NCI-H1694 treated with DMSO at 0.1 percent for 48 hours (cell line): ENCODE data around the gene NANOS2.
"Not testable (repeated sequence)": the region's sequence is repeated elsewhere in the genome, so short reads cannot be mapped to it uniquely, and the experiment has no call there.

Experiments used
- DNase-seq: peaks from one replicate; lab custom pipeline; 2025; lab: John Stamatoyannopoulos, UW

Gene NANOS2

DNA sequence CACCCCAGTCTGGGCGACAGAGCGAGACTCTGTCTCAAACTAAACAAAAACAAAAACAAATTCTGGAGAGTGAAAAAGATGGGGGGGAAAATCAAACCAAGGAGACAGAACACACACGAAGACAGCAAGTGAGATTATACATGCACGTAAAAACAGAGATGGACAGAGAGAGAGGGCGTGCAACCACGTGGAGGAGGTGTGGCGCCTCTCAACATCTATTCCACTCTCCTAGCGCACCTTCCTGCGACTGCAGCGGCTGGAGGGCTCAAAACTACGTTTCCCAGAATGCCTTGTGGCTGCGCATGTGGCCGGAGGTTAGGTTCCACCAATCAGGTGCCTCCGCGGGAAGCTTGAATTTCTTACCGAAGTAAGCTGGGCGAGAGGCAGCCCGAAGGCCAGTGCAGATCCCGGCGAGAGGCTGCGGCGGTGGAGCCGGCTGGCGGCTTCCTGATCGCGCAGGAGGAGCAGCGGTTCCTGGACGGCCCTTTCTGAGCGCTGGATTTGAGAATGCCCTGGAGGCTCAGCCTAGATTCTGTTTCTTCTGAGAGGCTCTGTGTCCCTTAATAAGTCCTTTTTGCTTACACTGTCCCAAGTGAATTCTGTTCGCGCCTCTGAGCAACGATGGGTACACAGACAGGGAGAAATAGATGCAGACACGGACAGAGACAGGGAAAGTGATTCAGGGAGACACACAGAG is 13.1 kb upstream of the NANOS2 start:
- peak; percentile 85 for DNase-seq

DNA sequence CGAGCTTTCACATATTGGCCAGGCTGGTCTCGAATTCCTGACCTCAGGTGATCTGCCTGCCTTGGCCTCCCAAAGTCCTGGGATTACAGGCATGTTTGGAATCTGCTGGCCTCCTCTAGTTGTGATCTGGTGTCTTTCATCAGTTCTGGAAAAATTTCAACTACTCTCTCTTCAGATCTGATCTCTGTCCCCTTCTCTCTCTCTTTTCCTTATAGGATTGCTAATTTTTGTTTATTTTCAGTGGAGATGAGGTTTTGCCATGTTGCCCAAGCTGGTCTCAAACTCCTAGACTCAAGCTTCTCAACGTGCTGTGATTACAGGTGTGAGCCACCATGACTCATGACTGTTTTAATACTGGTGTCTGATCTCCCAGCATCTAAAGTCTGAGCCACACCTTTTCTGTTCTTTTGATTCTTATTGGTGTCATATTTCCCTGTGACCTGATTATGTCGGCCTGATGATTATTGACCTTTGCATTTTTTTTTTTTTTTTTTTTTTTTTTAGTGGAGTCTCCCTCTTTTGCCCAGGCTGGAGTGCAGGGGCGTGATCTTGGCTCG is 10.4 kb upstream of the NANOS2 start:
- no peak for DNase-seq

DNA sequence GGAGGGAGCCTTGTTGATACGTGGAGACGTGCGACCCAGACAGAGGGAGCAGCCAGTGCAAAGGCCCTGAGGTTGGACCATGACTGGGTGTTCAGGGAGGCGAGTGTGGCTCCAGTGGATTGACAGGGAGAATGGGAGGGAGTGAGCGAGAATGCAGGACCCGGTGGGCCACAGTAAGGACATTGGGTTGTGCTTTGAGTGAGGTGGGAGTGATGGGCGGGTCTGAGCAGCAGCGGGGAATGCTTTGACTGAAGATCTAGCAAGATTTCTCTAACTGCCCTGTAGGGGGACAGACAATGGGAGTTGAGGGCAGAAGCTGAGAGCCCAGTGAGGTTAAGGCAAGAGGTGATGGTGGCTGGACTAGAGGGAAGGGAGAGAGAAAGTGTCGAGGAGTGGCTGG is 7.7 kb upstream of the NANOS2 start:
- no peak for DNase-seq

DNA sequence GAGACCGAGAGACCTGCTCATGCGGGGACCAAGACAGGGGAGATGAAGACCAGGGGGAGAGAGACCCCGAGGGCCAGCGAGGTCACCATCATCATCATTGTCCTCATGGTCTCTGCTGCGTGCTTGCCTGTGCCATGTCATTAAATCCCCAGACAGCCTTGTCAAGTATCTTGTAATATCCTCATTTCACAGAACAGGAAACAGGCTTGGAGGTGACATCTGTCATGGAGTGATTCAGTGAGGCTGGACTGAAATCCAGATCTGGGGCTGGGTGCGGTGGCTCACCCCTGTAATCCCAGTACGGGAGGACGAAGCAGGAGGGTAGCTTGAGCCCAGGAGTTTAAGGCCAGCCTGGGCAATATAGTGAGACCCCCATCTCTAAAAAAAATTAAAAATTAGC is 5.9 kb upstream of the NANOS2 start:
- no peak for DNase-seq

DNA sequence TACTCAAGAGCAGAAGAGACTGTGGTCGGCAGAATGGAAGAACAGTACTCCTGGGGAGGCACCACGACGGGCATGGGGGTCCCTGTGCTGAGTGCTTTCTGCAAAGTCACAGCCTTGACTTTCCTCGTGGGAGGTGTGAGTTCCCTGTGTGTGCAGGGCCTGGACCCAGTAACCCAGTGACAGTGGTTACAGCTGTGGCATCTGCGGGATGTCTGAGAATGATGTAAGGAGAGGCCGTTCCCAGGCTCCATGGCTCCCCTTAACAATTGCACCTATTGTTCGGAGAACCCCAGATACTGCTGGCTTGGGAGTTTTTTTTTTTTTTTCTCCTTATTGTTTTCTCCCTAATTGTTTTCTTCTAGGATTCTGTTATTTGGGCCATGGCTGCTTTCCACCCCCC is 5.1 kb upstream of the NANOS2 start:
- no peak for DNase-seq

DNA sequence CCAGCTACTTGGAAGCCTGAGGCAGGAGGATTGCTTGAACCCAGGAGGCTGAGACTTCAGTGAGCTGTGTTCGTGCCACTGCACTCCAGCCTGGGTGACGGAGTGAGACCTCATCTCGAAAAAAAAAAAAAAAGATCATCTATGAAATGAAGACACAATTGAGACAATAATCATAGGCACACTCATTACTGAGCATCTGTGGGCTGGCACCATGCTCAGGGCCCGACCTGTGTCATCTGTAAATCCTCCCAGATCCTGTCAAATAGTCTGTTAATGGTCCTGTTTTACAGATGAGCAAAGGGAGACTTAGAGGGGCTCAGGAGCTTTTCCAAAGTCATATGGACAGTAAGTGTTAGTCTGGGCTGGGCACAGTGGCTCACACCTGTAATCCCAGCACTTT is 4.1 kb upstream of the NANOS2 start:
- no peak for DNase-seq

DNA sequence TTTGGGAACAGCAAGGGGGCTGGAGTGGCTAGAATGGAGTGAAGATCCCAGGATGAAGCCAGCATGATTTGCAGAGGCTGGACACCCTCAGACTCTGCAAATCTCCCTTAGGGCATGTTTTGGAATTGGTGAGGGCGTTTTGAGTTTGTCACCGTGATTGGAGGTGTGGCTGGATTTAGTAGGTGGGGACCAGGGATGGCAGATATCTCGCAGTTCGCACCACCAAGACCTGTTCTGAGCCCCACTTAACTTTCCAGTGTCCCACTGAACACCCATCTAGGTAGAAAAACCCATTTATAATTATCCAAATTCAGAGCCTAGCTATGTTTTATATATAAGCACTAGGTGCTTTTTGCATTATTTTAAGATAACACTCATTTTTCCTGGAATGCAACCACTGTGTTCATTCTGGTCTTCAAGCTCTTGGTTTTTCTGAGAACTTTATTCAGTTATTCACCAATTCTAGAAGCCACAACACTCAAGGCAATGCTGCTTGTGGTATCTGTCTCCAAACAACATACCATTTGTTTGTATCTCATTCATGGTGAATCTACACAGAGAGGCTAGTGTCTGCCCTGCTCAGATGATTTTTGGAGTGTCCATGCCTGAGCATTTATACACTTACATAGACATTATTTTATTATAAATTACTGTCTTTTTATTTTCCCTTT is 3.0 kb upstream of the NANOS2 start:
- no peak for DNase-seq

DNA sequence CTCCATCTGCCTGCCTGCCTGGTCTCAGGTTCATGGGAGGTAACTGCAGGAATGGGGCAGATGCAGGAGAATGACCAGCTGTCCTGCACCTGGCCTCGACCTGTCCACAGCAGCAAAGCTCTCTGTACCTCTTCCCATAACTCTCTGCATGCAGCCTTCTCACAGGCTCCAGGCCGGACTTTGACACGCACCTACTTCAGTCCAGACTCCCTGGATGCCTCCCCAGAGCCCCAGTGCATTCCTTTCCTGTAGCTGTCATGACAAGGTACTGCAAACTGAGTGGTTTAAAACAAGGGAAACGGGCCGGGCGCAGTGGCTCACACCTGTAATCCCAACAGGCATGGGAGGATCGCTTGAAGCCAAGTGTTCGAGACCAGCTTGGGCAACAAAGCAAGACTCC is 3.3 kb downstream of the NANOS2 start:
- DNase-seq: no peak

DNA sequence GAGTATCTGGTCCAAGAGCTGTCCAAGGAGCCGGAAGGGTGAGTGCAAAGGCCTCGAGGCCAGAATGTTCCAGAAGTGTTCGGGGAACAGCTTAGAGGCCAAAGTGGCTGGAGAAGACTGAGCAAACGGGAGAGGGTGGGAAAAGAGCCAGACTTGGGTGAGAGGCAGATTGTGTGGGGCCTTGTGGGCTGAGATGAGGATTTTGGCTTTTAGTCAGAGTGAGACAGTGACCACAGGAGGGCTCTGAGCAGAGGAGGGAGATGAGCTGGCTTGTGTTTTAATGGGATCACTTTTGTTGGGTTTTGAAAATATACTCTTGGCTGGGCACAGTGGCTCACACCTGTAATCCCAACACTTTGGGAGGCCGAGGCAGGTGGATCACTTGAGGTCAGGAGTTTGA is 5.6 kb downstream of the NANOS2 start:
- no peak for DNase-seq

DNA sequence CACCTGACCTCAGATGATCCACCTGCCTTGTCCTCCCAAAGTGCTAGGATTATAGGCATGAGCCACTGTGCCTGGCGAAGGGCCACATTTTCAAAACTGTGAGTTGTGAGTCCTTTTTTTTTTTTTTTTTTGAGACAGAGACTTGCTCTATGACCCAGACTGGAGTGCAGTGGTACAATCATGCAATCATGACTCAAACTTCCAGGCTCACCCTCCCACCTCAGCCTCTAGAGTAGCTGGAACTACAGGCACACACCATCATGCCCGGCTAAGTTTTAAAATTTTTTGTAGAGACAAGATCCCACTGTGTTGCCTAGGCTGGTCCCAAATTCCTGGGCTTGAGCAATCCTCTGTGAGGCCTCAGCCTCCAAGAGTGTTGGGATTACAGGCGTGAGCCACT is 8.4 kb downstream of the NANOS2 start:
- no peak for DNase-seq

DNA sequence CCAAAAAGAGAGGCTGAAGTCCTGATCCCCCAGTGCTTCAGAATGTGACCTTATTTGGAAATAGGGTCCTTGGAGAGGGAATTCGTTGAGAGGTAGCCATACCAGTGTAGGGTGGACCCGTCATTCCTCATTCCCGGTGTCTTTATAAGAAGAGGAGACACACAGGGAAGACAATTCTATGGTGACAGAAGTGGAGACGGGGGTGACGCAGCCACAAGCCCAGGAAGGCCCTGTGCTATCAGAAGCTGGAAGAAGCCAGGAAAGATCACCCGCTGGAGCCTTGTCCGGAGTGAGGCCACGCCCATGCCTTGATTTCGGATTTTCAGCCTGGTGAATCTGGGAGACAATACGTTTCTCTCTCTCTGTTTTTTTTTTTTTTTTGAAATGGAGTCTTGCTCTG is 9.6 kb downstream of the NANOS2 start:
- DNase-seq: no peak

DNA sequence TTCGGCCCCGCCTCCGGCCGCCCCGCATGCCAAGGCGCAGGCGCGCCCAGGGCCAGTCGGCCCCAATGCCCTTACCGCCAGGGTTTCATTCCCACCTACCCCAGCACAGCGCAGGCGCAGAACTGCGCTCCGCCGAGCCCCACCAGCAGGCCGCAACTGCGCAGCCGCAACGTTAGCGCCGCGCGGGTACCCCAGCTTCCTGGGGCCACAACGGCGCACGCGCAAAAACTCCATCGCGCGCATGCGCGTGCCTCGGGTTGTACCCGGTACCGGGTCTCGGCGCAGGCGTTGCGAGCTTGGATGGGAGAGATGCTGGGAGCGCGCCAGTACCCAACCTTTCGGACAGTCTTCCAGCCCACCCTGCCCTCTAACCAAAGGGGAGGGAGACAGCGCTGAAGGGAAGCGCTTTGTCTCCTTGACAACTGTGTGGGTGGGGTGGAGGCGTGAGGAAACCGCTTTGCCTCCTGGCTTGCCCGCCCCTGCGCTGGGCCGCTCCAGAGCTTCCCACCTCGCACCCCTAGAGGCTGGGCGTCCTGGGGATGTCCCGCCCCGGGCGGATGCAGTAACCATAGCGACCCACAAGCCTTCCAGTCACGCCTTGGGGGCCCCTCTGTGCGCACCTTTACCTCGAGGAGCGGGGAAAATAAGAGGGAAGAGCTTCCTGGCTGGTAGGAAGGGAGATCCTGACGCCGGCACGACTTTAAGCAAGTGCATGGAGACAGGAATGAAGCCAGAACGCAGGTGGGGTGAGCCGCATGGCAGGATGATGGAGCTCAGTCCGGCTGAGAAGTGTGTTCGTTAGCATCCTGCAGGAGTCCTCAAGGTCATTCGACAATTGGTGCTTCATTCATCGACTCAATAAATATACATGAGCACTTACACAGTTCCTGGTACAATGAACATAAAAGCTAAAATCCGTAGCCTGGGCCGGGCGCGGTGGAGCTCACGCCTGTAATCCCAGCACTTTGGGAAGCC is 11.6 kb downstream of the NANOS2 start:
- DNase-seq: peak; percentile 96

DNA sequence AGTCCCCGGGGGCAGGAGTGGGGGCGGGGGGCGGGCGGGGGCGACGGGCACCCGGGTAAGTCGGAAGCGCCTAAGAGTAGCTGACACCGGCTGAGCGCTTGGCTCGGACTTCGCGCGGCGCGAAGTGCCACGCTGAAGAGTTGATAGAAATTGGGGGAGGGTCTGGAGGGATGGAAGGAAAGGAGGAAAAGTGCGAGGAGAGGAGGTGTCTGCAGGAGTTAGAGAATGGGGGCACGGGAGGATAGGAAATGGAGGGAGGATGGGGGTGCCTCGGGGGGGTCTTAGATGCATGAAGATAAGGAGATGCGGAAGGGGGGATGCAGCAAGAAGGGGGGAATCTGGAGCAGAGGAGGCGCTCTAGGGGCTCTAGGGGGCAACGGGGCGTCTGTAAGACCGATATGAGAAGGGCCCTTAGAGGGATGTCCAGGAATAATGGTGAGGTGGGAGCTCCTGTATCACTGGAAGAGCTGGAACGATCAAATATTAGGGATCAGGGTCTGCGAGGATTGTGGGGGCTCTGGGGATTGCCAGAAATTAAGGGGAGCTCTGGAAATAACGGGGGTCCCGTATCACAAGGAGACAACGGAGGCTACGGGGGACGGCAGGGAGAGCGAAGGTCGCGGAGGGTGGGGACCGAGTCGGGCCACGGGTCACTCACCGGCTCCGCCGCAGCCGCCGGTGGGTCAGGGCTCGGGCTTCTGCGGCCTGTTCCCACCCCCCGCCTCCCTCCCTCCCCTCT is 12.5 kb downstream of the NANOS2 start, which contains the start of gene MYPOP:
TSS of gene MYPOP (minus strand) at position 702 of the 739 bp plus-strand sequence. CDS start 840 bp downstream, outside the sequence.
- DNase-seq: no peak

DNA sequence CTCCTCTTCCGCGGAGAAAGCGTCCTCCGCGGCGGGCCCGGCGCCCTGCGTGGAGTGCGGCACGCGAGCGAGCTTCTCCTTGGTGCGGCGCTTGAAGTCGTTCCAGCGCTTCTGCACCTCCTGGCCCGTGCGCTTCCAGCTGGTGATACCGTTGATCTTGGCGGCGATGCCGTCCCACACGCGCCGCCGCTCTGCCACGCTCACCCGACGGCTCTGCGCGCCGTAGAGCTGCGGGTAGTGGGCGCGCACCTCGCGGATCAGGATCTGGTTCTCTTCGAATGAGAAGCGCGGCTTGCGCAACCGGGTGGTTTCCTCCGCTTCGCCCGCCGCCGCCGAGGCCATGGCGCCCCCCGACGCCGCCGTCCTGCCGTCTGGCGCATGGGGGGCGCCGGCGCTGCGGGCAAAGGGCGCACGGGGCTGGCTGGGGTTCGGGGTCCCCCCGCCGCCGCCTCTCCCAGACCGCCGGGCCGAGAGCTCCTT is 13.1 kb downstream of the NANOS2 start:
- no peak for DNase-seq

DNA sequence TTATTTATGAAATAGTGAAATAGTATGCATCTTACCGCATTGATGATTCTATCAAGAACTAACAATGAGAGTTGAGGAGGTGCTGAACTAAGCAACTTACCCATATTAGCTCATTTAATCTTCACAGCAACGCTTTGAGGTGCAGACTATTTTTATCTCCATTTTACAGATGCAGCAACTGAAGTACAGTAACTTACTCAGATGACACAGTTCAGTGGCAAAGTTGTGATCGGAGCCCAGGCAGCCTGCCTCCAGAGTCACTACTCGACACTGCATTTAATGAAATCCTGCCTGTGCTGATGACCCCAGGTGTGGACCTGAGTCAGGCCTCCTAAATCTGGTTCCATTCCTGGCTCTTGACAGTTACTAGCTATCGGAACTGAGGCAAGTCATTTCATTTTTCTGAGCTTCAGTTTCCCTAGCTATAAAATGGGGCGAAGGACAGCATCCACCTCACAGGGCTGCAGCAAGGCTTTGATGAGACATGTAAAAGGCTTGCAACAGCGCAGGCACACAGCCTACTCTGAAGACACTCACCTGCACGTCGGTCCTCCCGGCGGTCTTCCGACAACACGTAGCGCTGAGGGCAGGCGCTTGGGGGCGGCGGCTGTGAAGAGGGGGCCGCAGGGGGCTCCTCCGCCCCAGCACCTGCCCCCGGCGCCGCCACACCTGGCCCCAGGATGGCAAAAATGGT is 13.7 kb downstream of the NANOS2 start:
- no peak for DNase-seq

DNA sequence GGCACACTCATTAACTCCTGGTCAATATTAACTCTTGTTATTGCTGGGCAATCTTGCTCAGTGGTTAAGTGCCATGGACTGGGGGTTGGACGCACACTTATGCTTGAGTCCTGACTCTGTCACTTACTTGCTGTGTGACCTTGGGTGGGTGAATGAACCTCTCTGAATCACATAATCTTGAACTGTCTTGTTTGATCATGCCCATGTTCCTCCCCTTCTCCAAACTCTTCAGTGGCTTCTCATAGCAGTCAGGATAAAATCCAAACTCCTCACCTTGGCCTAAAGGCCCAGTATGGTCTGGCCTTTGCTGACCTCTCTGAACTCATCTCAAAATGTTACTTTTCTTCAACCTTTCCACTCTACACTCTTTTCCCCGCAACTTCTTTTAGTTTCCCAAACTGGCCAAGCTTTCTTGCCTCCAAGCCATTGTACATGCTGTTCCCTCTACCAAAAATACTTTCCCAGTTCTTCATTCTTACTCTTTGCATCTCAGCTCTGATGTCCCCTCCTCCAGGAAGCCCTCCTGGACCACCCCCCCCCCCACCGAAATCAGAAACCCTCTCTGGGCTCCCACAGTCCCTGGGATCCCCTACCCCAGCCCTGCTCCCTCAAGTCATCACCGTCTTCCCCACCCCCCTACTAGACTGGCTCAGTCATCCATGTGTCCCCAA is 14.5 kb downstream of the NANOS2 start:
- no peak for DNase-seq

DNA sequence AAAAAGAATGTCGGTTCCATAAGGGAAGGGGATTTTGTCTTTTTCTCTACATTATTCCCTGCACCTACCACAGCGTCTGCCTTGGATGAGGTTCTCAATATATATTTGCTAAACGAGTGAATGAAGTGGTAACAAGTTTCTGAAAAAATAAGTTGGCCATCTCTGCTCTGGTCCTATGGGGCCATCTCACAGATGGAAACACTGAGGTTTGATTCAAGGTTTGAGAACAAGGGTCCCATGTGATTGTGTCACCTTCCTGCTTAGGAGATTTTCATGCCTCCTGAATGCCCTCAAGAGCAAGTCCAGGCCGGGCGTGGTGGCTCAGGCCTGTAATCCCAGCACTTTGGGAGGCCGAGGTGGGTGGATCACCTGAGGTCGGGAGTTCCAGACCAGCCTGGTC is 15.3 kb downstream of the NANOS2 start:
- no peak for DNase-seq

DNA sequence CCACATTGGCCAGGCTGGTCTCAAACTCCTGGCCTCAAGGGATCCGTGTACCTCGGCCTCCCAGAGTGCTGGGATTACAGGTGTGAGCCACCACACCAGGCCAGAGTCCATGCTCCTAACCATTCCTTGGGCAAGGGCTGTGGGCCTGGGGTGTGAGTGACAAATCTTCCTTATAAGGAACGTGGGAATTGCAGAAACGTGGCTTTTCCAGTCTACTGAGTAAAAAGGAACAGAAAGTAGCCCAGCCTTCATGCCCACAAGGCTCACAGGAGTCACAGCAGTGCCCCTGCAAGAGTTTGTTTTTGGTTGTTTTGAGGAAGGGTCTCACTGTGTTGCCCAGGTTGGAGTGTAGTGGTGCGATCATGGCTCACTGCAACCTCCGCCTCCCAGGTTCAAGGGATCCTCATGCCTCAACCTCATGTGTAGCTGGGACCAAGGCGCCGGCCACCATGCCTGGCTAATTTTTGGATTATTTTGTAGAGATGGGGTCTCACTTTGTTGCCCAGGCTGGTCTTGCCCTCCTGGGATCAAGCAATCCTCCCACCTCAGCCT is 17.2 kb downstream of the NANOS2 start:
- DNase-seq: no peak

DNA sequence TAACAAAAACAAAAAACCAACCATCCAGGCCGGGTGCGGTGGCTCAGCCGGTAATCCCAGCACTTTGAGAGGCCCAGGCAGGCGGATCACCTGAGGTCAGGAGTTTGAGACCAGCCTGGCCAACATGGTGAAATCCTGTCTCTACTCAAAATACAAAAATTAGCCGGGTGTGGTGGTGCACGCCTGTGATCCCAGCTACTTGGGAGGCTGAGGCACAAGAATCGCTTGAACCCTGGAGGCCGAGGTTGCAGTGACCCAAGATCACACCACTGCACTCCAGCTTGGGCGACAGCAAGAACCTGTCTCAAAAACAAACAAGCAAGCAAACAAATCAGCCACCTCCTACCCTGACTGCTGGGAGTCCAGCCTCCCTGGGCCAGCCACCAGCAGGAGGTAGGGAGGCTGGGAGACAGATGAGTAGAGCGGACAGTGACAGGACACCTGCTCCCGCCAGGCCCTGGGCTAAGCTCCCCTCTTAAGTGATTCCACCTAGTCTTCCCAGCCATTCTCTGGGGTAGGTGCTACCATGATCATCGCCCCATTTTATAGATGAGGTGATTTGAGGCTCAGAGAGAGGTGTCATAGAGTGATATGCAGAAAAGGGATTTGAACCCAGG is 18.5 kb downstream of the NANOS2 start:
- not testable (repeated sequence) for DNase-seq
